ENCODE measurements around the gene METTL5. TPM values are rescaled to one million over a fixed set of nuclear protein-coding genes. Genes with fewer than 3 reads are reported as not detected.

The METTL5 gene
- polyA plus RNA-seq, 1 of the 3 experiments (the other 2 are of a cell fraction): 40.7 TPM

- H3K79me2 ChIP-seq (ENCODE audit: insufficient read depth): no peaks in the 10 kb centered on the region
Measured at GRCh38 chr2:169775354-169775753, 49.4 kb downstream of the METTL5 start.

GRCh38 chr2:169772651-169773050 lies 52.1 kb downstream of the METTL5 start:
- H3K27me3 ChIP-seq (ENCODE audit: insufficient read depth): no peaks in the 10 kb centered on the region
- CTCF ChIA-PET: interaction anchor here (1.0 kb wide), 1 partner anchor 79 kb away, joined by 3 read pairs; no protein-coding TSS in a partner anchor
- no peak overlapping the region for H3K27ac ChIP-seq (ENCODE audit: low read depth in 2 of 2, low read length in 1 of 2)
- H3K4me2 ChIP-seq: no peak overlapping the region
- no peaks in the 10 kb centered on the region for H3K36me3 ChIP-seq (replicated peaks in 1 of 2; ENCODE audit: control insufficient read depth in 1 of 2, insufficient read depth in 2 of 2, low read length in 1 of 2)
- H3F3A ChIP-seq (replicated peaks; ENCODE audit: insufficient read depth): peaks cover 5% of the 10 kb centered on the region
- 98% methylated on average over 2 of the region's 2 CpGs for WGBS (ENCODE audit: low lambda C conversion rate)
- TF ChIP-seq SIN3A (IDR thresholded peaks at IDR 0.05; ENCODE audit: borderline replicate concordance, low read depth, low read length) (no peak), USF2 (IDR thresholded peaks at IDR 0.05; ENCODE audit: borderline replicate concordance, low read depth, low read length) (no peak), GABPA (IDR thresholded peaks at IDR 0.05; ENCODE audit: low read depth) (no peak), MEF2A (IDR thresholded peaks at IDR 0.05; ENCODE audit: borderline replicate concordance, low read depth) (no peak), GATA2 (CRISPR knock-in tag; IDR thresholded peaks at IDR 0.05) (no peak), USF1 (IDR thresholded peaks at IDR 0.05; ENCODE audit: borderline replicate concordance, low read depth) (no peak)
- no peaks in the 10 kb centered on the region for H3K79me2 ChIP-seq (ENCODE audit: insufficient read depth)
- DNase-seq: no peak
- no peaks in the 10 kb centered on the region; a peak in 1 of 4 replicates for H3K4me1 ChIP-seq (ENCODE audit: control insufficient read depth in 1 of 2, insufficient read depth in 2 of 2, low read depth in 1 of 2, low read length in 1 of 2)
- no peaks in the 10 kb centered on the region for H3K9me3 ChIP-seq
- H2AFZ ChIP-seq (ENCODE audit: low read depth): no peak overlapping the region
- H3K4me3 ChIP-seq (ENCODE audit: low read depth in 2 of 2, low read length in 1 of 2): no peak overlapping the region
- POLR2A ChIA-PET: no interaction called here
- H3K9me2 ChIP-seq: no peaks in the 10 kb centered on the region
- no peak overlapping the region for H3K9ac ChIP-seq
- H4K20me1 ChIP-seq (ENCODE audit: insufficient read depth): no peaks in the 10 kb centered on the region

More at GRCh38 chr2:169775354-169775753, 49.4 kb downstream of the METTL5 start:
- no peaks in the 10 kb centered on the region for H4K20me1 ChIP-seq (ENCODE audit: insufficient read depth)
- H3K9me3 ChIP-seq: no peaks in the 10 kb centered on the region
- H3K27me3 ChIP-seq (ENCODE audit: insufficient read depth): no peaks in the 10 kb centered on the region
- POLR2A ChIA-PET: no interaction called here
- peak overlapping the region; percentile 59 to 62 for H3K27ac ChIP-seq (ENCODE audit: low read depth in 2 of 2, low read length in 1 of 2)
- H3K4me2 ChIP-seq: 0 out of 2 replicates have a peak overlapping the region, but pooled peaks have one; percentile 9
- H2AFZ ChIP-seq (ENCODE audit: low read depth): peak overlapping the region; percentile 76
- H3F3A ChIP-seq (replicated peaks; ENCODE audit: insufficient read depth): peaks cover 2% of the 10 kb centered on the region
- no peak overlapping the region for H3K4me3 ChIP-seq (ENCODE audit: low read depth in 2 of 2, low read length in 1 of 2)
- no peak for DNase-seq
- WGBS (ENCODE audit: low lambda C conversion rate): 61% methylated on average over 3 of the region's 3 CpGs
- no peaks in the 10 kb centered on the region for H3K36me3 ChIP-seq (replicated peaks in 1 of 2; ENCODE audit: control insufficient read depth in 1 of 2, insufficient read depth in 2 of 2, low read length in 1 of 2)
- no peak overlapping the region for H3K9ac ChIP-seq
- no peaks in the 10 kb centered on the region; a peak in 1 of 4 replicates for H3K4me1 ChIP-seq (ENCODE audit: control insufficient read depth in 1 of 2, insufficient read depth in 2 of 2, low read depth in 1 of 2, low read length in 1 of 2)
- TF ChIP-seq MXI1 (IDR thresholded peaks at IDR 0.05; ENCODE audit: low read depth, low read length): no peak
- H3K9me2 ChIP-seq: no peaks in the 10 kb centered on the region
- CTCF ChIA-PET: interaction anchor here (0.6 to 2.4 kb wide), 3 partner anchors 82 to 98 kb away, joined by 4 to 12 read pairs (median 4); partner anchors contain the start of genes CFAP210 and PHOSPHO2

- Histone ChIP-seq H3K4me2 (no peak overlapping the region), H3K9ac (no peak overlapping the region), H3K79me2 (ENCODE audit: insufficient read depth) (no peaks in the 10 kb centered on the region), H3F3A (replicated peaks; ENCODE audit: insufficient read depth) (peaks cover 5% of the 10 kb centered on the region), H3K4me3 (ENCODE audit: low read depth in 2 of 2, low read length in 1 of 2) (no peak overlapping the region), H3K9me2 (no peaks in the 10 kb centered on the region), H3K27ac (ENCODE audit: low read depth in 2 of 2, low read length in 1 of 2) (no peak overlapping the region), H3K4me1 (ENCODE audit: control insufficient read depth in 1 of 2, insufficient read depth in 2 of 2, low read depth in 1 of 2, low read length in 1 of 2) (no peaks in the 10 kb centered on the region; a peak in 1 of 4 replicates), H4K20me1 (ENCODE audit: insufficient read depth) (no peaks in the 10 kb centered on the region), H3K9me3 (no peaks in the 10 kb centered on the region), H3K36me3 (replicated peaks in 1 of 2; ENCODE audit: control insufficient read depth in 1 of 2, insufficient read depth in 2 of 2, low read length in 1 of 2) (no peaks in the 10 kb centered on the region), H3K27me3 (ENCODE audit: insufficient read depth) (no peaks in the 10 kb centered on the region), H2AFZ (ENCODE audit: low read depth) (no peak overlapping the region)
- ChIA-PET CTCF (interaction anchor here (1.3 to 2.1 kb wide), 2 partner anchors 29 to 78 kb away, joined by 3 to 12 read pairs; partner anchors contain the start of genes CFAP210 and PHOSPHO2), POLR2A (no interaction called here)
- whole genome bisulfite sequencing (ENCODE audit: low lambda C conversion rate): 100% methylated on average over 2 of the region's 2 CpGs
- no peak for TF ChIP-seq MEF2A (IDR thresholded peaks at IDR 0.05; ENCODE audit: borderline replicate concordance, low read depth)
- no peak for TF ChIP-seq TEAD4 (IDR thresholded peaks at IDR 0.05; ENCODE audit: borderline replicate concordance, insufficient read depth)
- no peak for TF ChIP-seq IRF3 (IDR thresholded peaks at IDR 0.05; ENCODE audit: low read depth, low read length)
- no peak for TF ChIP-seq CHD2 (IDR thresholded peaks at IDR 0.05; ENCODE audit: low read length, partially characterized antibody)
- TF ChIP-seq RCOR1 (IDR thresholded peaks at IDR 0.05; ENCODE audit: low read length): no peak
- TF ChIP-seq YY1 (IDR thresholded peaks at IDR 0.05; ENCODE audit: low read depth): no peak
- no peak for TF ChIP-seq NFIC (IDR thresholded peaks at IDR 0.05; ENCODE audit: borderline replicate concordance)
- DNase-seq: no peak
Measured at GRCh38 chr2:169771612-169772011, 53.1 kb downstream of the METTL5 start.

Data from SK-N-SH (cell line).